Upper lobe of left lung (tissue), 4 donors: ENCODE results near the gene OR5W2.
"Not testable (repeated sequence)": the region's sequence is repeated elsewhere in the genome, so short reads cannot be mapped to it uniquely, and the experiment has no call there.

Source experiments
- EP300 ChIP-seq, 4 donors: sonication (generic); formaldehyde crosslinking; IDR thresholded peaks; one replicate each; pipeline ENCODE4 v1.5.1; 2017; ENCODE audit warnings: antibody characterized with exemption in 4 of 4, control low read depth in 2 of 4
- POLR2A ChIP-seq, 4 donors: fragments of 450-650 bp; IDR thresholded peaks; one replicate each; pipeline ENCODE4 v1.5.1; 2016 to 2017; ENCODE audit warnings: antibody characterized with exemption in 4 of 4, mild to moderate bottlenecking in 2 of 4
- POLR2AphosphoS5 ChIP-seq, 2 donors: sonication (generic); formaldehyde crosslinking; IDR thresholded peaks; one replicate each; pipeline ENCODE4 v1.5.1; 2017; ENCODE audit warnings: antibody characterized with exemption in 2 of 2
- TF ChIP-seq, protein P1 (sequence below), 6 experiments: fragments of 450-650 bp in 4 of 6; fragments of 200-600 bp in 2 of 6; sonication (generic) in 2 of 6; IDR thresholded peaks; one replicate each; pipeline ENCODE4 v1.5.1; 2016 to 2019; ENCODE audit warnings: antibody characterized with exemption in 6 of 6

DNA sequence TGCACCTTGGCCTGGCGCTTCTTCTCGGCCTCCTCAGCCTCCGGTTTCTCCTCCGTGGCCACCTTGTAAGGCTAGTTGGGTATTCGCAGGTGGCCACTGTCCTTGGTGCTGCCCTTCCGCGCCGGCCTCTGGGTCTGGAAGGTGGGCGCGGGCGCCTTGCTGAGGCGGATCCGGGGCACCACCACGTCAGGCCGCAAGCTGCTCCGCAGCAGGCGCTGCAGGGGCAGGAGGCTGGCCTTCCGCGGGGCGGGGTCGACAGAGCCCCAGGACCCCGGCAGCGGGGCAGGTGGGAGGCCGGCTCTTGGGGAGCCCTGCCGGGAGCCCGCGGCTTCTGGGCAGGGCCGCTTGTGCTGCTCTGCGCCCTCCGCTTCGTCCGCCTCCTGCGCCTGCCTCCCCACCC, 41.7 kb downstream of the OR5W2 start:
- TF ChIP-seq, protein P1, sequence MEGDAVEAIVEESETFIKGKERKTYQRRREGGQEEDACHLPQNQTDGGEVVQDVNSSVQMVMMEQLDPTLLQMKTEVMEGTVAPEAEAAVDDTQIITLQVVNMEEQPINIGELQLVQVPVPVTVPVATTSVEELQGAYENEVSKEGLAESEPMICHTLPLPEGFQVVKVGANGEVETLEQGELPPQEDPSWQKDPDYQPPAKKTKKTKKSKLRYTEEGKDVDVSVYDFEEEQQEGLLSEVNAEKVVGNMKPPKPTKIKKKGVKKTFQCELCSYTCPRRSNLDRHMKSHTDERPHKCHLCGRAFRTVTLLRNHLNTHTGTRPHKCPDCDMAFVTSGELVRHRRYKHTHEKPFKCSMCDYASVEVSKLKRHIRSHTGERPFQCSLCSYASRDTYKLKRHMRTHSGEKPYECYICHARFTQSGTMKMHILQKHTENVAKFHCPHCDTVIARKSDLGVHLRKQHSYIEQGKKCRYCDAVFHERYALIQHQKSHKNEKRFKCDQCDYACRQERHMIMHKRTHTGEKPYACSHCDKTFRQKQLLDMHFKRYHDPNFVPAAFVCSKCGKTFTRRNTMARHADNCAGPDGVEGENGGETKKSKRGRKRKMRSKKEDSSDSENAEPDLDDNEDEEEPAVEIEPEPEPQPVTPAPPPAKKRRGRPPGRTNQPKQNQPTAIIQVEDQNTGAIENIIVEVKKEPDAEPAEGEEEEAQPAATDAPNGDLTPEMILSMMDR (IDR thresholded peaks at IDR 0.05), result not testable (repeated sequence)
- not testable (repeated sequence) for TF ChIP-seq POLR2A, EP300, POLR2AphosphoS5 (IDR thresholded peaks at IDR 0.05)
